Tibial nerve (tissue), 4 donors: Measurements from ENCODE around the gene ARHGAP26.

Experiments
- CTCF ChIP-seq, 5 experiments: fragments of 200-600 bp in 3 of 5; fragments of 450-650 bp in 2 of 5; sonication (generic) in 3 of 5; IDR thresholded peaks; one replicate each; pipeline ENCODE4 v1.5.1; 2016 to 2019; ENCODE audit warnings: antibody characterized with exemption in 5 of 5, mild to moderate bottlenecking in 3 of 5, moderate library complexity in 2 of 5
- EP300 ChIP-seq, 2 donors: sonication (generic); formaldehyde crosslinking; IDR thresholded peaks; one replicate each; pipeline ENCODE4 v1.6.1; 2017; ENCODE audit warnings: antibody characterized with exemption in 2 of 2, mild to moderate bottlenecking in 1 of 2

- TF ChIP-seq CTCF (IDR thresholded peaks at IDR 0.05) = no peak
- peak in 1 of 2 donors; percentile 26 for TF ChIP-seq EP300 (IDR thresholded peaks at IDR 0.05)
These were observed 422.2 kb downstream of the ARHGAP26 start for GRCh38 chr5:143192191-143192900.
